AG08395 (cell line): Measurements from ENCODE around the gene IFT172.
"Not testable (repeated sequence)": the region's sequence is repeated elsewhere in the genome, so short reads cannot be mapped to it uniquely, and the experiment has no call there.

Experiments used
- DNase-seq: peaks from one replicate; pipeline ENCODE4 v3.0.0; 2012; ENCODE audit warnings: mixed read lengths, low spot score

Gene IFT172, protein sequence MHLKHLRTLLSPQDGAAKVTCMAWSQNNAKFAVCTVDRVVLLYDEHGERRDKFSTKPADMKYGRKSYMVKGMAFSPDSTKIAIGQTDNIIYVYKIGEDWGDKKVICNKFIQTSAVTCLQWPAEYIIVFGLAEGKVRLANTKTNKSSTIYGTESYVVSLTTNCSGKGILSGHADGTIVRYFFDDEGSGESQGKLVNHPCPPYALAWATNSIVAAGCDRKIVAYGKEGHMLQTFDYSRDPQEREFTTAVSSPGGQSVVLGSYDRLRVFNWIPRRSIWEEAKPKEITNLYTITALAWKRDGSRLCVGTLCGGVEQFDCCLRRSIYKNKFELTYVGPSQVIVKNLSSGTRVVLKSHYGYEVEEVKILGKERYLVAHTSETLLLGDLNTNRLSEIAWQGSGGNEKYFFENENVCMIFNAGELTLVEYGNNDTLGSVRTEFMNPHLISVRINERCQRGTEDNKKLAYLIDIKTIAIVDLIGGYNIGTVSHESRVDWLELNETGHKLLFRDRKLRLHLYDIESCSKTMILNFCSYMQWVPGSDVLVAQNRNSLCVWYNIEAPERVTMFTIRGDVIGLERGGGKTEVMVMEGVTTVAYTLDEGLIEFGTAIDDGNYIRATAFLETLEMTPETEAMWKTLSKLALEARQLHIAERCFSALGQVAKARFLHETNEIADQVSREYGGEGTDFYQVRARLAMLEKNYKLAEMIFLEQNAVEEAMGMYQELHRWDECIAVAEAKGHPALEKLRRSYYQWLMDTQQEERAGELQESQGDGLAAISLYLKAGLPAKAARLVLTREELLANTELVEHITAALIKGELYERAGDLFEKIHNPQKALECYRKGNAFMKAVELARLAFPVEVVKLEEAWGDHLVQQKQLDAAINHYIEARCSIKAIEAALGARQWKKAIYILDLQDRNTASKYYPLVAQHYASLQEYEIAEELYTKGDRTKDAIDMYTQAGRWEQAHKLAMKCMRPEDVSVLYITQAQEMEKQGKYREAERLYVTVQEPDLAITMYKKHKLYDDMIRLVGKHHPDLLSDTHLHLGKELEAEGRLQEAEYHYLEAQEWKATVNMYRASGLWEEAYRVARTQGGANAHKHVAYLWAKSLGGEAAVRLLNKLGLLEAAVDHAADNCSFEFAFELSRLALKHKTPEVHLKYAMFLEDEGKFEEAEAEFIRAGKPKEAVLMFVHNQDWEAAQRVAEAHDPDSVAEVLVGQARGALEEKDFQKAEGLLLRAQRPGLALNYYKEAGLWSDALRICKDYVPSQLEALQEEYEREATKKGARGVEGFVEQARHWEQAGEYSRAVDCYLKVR (N-terminal part only)

DNA sequence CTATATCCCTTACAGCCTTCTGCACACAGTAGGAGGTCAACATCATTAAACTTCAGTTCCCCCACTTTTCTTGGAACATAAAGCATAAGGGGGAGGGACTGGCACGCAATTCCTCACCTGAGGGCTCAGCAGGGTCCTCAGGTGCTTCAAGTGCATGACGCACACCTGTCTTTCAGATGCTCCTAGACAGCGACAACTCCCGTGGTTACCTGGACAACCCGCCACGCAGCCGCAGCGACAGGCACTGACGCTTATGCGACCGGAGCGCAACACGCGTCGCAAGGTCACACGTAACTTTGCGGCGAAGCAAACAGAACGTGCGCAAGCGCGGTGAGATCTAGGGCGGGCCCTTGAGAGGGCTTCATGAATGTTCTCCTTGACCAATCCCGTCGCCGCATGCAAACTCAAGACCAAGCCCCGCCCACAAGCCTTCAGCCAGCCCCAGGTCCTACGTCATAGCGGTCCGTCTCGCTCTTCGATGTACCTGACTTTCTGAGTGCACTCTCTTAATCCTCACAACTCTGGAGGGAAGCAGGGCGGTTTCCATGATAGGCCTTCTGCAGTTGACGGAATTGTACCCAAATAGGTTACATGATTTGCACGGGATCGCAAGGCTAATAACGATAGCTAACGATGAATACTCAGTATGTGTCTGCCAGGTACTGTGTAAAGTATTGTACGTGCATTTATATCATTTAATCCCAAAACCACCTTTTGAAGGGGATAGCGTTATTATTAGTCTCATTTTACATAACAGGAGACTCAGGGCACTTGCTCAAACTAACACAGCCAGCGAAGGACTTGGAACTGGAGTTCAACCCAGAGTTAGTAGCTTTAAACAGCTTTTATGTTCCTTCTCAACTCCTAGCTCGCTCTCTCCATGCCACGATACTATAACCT, at the start of gene IFT172:
IFT172 (minus strand) TSS at position 246 of the 900 bp plus-strand sequence; CDS start at position 156, 90 bp downstream.
- DNase-seq, result peak; percentile 99

DNA sequence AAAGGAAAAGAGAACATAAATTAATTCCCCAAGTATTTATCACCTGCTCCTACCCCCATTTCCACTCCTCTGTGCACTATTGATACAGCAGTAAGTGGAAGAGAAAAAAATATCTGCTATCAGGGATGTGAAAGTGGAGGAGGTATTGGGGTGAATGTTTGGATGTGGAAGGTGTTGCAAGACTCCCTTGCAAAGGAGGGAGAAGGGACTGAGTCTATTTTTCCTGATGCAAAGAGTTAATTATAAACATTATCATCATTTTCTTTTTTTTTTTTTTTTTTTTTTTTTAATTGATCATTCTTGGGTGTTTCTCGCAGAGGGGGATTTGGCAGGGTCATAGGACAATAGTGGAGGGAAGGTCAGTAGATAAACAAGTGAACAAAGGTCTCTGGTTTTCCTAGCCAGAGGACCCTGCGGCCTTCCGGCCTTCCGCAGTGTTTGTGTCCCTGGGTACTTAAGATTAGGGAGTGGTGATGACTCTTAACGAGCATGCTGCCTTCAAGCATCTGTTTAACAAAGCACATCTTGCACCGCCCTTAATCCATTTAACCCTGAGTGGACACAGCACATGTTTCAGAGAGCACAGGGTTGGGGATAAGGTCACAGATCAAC, 49.4 kb upstream of the IFT172 start:
- DNase-seq, result not testable (repeated sequence)

DNA sequence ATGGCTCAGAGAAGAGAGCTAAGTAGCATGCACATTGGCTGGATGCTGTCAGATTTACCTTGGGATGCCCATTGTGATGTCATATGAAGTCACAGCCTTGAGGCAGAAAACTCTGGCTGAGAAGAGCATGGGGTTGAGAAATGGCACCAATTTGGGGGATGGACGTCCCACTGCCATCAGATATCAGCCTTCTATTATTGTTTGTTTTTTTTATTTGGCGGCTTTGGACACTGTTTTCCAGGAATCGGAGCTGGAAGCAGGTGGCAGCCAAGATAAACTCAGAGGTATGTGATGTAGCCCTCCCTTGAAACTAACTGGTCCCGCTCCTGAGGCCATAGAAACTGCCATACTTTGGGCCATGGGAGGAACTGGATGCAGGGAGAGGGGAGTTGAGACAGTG, 47.7 kb upstream of the IFT172 start:
- no peak for DNase-seq

DNA sequence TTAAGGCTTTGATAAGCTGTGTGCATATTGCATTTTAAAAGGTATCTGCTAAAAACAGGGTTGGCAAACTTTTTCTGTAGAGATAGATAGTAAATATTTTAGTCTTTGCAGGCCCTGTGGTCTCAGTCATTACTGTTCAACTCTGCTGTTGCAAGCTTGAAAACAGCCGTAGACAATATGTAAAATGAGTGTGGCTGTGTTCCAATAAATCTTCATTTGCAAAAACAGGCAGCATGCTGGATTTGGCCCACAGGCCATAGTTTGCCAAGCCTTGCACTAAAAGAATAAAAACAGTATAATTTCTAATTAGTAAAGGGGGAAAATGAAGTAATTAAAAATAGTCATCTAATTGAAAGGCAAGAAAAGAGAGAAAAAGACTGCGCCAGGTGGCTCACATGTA, 42.4 kb upstream of the IFT172 start:
- no peak for DNase-seq

DNA sequence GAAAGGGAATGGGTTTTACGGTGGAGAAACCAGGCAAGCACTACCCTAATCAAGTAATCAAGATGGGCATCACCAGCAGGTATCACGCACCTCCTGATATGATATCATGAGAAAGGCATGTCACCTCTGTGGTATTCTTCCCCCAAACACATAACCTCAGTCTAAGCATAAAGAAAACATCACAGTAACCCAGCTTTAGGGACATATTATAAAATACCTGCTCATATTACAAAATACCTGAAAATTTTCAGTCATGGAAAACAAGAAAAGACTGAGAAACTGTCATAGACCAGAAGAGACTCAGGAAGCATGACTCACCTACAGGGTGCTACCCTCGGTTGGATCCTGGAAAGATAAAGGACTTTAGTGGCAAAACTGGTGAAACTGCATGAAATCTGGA, 37.6 kb upstream of the IFT172 start:
- DNase-seq, result no peak

DNA sequence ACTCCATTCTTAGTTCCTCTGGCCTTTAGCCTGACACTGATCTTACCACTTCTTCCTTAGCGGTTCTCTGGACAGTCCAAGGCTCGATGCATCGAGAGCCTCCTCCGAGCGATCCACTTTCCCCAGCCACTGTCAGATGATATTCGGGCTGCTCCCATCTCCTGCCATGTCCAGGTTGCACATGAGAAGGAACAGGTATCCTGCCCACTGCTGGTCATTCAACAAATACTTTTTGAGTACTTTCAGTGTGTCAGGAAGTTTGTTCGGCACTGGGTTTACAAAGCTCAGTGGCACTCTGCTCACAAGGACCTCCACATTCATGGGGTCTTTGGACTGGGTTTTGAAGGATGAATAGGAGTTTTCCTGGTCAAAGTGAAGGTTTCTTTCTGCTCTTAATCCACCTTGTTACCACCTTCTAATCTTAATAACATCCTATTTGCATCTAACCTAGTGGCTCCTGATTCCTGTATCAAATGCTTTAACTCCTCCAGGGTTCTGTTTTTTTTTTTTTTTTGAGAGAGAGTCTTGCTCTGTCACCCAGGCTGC, 32.9 kb upstream of the IFT172 start:
- DNase-seq, result no peak

DNA sequence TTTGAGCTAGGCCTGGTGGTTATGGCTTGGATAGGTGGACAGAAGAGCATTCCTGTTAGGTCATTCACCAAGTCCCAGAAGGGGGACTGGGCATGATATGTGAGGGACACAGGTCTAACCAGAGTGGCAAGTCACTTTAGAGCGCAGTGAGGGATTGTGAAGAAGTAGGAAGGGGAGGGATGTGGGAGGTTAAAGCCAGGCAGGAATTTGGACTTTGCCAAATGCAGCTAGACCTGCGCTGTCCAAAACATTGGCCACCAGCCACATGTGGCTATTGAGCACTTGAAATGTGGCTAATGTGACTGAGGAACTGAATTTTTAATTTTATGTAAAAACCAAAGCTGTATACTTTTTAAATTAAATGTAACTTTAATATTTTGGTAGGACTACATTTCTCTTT, 30.8 kb upstream of the IFT172 start:
- DNase-seq, result no peak

DNA sequence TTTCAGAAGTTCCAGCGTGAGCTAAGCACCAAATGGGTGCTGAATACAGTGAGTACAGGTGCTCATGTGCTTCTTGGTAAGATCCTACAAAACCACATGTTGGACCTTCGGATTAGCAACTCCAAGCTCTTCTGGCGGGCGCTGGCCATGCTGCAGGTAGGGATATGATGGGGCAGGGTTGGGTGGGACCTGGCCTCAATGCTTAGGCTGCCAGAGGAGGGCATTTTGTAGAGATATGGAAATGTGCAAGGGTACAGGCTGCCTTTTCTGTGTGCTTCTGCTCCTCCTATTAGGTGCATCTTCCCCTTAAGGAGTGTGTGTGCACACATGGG, 29.2 kb upstream of the IFT172 start:
- no peak for DNase-seq

DNA sequence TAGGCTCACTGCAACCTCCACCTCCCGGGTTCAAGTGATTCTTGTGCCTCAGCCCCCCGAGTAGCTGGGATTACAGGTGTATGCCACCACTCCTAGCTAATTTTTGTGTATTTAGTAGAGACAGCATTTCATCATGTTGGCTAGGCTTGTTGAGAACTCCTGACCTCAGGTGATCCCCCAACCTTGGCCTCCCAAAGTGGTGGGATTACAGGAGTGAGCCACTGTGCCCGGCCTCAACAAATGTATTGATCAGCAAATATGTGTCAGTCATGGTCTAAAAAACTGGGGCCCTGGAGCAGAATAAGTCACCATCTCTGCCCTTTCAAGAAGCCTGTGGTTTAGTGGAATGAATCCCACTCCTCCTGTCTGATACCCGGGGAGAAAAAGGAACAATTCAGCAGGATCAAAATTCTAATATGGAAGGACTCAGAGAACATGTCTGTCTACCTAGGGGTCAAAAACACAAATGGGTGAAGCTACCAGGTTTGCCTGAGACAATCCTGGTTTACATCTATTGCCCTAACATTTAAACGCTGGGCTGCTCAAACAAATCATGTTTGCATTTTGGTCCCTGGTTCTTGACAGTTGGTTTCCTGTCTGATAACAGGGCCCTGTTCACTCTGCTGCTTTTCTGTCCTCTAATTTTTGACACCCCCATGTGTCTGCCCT, 28.7 kb upstream of the IFT172 start:
- no peak for DNase-seq

DNA sequence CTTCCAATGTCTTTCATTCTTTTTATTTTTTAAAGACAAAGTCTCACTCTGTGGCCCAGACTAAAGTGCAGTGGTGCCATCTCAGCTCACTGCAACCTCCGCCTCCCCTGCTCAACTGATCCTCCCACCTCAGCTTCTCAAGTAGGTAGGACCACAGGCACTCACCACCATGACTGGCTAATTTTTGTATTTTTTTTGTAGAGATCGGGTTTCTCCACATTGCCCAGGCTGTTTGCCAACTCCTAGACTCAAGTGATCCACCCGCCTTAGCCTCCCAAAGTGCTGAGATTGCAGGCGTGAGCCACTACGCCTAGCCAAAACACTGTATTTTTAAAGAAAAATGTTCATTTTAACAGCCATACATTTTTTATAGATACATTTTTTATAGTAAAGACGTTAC, 19.8 kb upstream of the IFT172 start:
- no peak for DNase-seq

DNA sequence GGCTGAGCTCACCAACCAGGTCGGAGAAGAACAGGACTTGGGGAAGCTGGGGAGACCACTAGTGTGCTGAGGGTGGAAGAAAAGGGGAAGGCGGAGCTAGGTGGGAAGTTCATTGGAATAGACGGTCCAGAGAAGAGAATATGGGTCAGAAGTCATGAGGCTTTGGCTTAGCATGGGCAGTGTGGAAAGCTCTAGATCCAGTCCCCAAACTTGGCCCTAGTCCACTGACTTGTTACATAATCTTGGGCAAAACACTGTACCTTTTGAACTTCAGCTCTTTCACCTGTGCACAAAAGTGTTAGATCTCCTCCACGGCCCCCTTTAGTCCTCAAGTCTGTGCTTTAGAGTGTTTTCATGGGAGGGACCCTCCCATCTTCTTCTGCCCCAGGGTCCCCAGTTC, 17.8 kb upstream of the IFT172 start:
- DNase-seq, result no peak

DNA sequence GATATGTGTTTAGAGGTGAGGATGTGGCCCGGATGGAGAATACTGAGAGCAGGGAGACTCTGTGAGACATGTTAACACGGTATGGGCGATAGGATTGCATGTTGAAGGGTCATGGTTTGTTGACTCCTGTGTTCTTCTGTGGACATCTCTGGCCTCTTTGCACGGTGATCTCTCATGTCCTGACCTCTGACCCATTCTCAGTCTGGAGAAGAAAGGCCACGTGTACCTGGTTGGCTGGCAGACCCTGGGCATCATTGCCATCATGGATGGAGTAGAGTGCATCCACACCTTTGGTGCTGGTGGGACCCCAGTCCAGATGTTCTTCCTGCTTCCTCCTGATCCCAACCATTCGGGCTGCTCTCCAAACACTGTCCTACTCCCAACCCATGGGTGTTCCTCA, 17.0 kb upstream of the IFT172 start:
- no peak for DNase-seq

DNA sequence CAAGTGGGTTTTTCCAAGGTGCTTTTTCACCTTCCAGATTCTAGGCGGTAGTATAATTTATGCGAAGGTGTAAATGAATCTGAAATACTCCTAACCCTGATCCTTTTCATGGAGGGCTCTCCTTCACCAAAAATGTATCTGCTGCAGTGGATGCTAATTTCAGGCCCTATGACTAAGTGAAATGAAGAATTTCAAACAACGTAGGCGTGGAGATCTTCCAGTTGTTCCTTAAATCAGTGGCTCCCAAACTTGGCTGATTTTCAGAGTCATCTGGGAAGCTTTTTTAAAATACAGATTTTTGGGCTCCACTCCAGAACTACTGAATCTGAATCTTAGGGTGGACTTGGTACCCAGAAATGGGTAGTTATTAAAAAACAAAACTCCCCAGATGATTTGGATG, 12.6 kb upstream of the IFT172 start:
- no peak for DNase-seq

DNA sequence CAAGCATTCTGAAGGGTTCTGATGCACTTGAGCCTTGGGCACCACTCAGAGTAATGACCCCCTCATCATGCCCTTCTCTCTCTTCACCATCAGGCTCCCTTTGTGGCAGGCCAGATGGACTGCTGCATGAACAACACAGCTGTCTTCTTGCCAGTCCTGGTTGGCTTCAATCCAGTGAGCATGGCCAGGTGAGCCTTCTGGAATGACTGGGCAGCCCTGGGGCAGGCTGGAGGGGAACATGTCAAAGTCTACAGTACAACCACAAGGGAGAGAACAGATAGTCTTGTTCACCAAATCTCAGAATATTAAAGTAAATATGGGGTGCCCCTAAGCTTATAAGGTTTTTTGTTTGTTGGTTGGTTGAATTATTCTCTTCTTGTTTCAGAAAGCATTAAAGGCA, 11.5 kb upstream of the IFT172 start:
- DNase-seq, result no peak

DNA sequence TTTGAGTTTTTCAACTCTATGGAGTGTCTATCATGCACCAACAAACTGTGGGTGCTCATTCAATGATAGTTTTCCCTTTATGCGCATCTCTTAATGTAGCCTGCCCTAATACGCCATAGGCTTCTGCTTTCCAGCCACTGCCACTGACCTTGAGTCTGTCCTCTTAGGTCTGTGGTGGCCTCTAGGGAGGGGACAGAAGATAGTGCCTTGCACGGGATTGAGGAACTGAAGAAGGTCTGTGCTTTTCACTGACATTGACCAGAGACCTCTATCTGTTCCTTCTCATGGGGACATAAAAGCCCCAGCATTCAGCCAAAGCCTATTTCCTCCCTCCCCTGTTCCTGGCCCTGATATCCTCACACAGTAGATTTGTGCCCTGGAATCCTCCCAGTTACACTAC, 9.4 kb upstream of the IFT172 start:
- DNase-seq, result no peak

DNA sequence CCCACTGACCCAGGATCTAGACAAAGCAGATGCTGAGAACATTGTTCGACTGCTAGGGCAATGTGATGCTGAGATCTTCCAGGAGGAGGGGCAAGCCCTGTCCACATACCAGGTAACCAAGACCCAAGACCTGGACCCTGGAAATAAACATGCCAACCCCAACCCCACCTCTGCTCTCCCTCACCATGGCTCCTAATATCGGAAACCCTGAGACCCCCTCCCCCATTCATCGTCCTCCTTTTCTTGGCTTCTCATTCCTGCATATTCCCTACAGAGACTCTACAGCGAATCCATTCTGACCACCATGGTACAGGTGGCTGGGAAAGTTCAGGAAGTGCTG, 7.7 kb upstream of the IFT172 start:
- DNase-seq, result no peak

DNA sequence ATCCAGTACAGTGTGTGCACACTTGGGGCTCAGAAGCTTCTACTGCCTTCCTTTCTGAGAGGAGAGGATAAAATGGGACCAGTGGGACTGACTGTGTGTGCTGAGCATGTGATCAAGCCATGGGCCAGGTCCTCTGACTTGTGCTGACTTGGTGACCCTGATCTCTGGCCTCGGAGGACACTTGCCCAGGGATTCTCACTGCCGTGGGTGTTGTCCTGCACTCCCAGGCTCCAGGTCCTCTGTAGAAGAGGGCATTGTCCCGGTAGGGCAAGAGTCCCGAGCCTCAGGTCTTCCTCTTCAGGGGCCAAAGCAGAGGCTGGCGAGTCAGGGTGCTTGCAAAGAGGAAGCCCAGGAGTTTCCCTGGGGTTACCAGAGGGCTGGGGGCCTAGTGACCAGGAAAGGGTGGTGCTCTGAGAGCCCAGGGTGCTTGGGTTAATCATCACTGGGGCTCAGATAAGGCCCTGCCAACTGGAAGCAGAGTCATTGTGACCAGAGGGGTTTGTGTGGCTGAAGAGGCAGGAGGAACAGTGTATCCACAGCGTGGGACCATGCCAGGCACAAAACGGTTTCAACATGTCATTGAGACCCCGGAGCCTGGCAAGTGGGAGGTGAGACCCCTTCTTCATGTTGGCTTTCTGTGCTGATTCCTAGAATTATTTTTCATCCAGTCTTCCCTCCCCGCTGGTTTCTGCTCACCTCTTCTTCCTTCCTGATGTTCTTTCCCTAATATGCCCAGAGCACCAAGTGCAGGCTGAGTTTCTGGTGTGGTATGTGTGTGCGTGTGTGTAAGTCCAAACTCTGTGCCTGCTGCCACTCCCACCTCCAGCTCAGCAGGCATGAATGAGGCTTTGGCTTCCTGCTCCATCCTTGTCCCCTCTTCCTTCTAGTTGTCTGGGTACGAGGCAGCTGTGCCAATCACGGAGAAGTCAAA, 7.1 kb upstream of the IFT172 start, which contains the start of gene GCKR:
GCKR (plus strand) TSS at position 483 of the 931 bp plus-strand sequence; CDS start at position 549, 66 bp downstream.
- DNase-seq, result peak; percentile 41

DNA sequence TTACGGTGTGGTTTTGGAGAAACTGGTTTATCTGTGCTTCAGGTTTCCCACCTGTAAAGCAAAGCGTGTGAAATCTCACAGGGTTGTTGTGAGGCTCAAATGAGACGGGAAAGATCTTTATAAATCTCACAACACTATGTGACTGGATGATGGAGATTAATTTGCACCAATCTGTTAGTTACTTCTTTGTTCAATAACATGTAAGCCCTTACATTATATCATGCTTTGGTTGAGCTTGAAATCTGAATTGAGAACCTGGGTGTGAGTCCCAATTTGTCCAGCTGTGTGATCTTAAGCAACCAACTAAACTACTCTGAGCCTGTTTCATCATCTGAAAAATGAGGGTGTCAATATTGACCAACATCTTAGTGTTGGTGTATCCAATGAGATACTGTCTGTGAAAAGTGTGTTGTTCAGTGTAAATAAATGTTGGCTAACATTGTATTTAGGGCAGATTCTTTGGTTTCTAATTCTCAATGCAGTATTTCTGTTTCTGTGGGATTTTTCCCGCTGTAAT, 6.4 kb upstream of the IFT172 start:
- DNase-seq, result no peak
